Fibroblast of gingiva (primary cell): ENCODE measurements around the gene EDAR.

Experiments used
- DNase-seq: peaks from one replicate; pipeline ENCODE4 v3.0.0-alpha.2; 2011; ENCODE audit warnings: low read depth

Gene EDAR

DNA sequence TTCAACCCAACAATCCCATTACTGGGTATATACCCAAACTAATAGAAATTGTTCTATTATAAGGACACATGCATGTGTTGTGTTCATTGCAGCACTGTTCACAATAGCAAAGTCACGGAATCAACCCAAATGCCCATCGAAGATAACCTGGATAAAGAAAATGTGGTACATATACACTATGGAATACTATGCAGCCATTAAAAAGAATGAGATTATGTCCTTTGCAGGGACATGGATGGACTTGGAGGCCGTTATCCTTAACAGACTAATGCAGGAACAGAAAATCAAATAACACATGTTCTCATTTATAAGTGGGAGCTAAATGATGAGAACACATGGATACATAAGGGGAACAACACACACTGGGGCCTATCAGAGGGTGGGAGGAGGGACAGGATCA lies 136.6 kb downstream of the EDAR start:
- no peak for DNase-seq

DNA sequence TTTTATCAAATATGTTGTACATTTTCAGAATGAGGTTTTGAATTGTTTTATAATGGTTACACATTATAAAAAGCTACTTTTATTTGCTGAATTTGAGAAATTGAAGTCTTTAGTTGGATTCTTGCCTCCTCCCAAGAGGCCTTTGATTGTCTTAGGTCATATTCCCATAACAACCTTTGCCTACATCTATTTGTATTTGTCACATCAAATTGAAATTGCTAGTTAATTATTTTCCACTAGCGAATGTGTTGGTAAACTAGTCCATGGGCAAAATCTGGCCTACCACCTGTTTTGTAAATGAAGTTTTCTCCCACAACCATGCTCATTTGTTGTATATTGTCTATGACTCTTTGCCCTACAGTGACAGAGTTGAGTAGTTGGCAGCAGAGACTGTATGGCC lies 142.0 kb downstream of the EDAR start:
- DNase-seq, result no peak

DNA sequence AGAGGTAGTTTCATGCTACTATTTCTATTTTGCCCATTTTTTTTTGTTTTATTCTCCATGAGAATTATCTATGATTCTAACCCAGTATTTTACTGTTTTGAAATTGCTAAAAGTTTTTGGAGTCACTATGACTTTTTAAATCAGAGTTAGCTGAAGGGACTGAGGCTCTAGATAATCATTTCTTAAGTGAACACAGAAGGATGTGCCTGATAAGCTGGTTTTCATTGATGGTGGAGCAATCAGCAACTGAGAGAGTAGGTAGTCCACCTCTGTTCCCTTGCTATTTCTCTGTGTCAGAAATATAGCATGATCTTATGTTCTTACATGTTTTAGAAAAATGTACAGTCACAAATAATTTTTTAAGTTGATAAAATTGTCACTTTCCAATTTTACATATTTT lies 143.1 kb downstream of the EDAR start:
- no peak for DNase-seq
